ENCODE data around the gene ACSL4. TPM values are rescaled to one million over a fixed set of nuclear protein-coding genes. Genes with fewer than 3 reads are reported as not detected.

Gene ACSL4
- total RNA-seq = 10 to 100 TPM; 17.9 to 68.7 (median 26.6) TPM

GRCh38 chrX:109732807-109733612 lies at the start of gene ACSL4:
Gene ACSL4, minus strand, starts transcription at chrX:109733257. Its CDS starts 49,894 bp downstream, at chrX:109683363.
- no peaks in the 10 kb centered on the region for H3K9me3 ChIP-seq
- peak within 1 kb of the TSS; percentile 54 to 82 (median 63) for H3K4me3 ChIP-seq
- H3K27me3 ChIP-seq = peaks cover 0 to 26% of the 10 kb centered on the region in 2 donors
- peak within 1 kb of the TSS; percentile 73 to 91 (median 86) for H3K27ac ChIP-seq
- DNase-seq (ENCODE audit: low spot score in 2 of 2) = peak; percentile 56 to 65
- peaks cover 0 to 5% (median 0%) of the 10 kb centered on the region in 4 donors for H3K4me1 ChIP-seq
- WGBS, 2 donors = 0 to 47% methylated on average over 7 to 75 of the region's 89 CpGs
- H3K36me3 ChIP-seq = no peaks in the 10 kb centered on the region
- TF ChIP-seq CTCF (IDR thresholded peaks at IDR 0.05) = peak in 1 of 5 experiments; percentile 13
- TF ChIP-seq EP300 (IDR thresholded peaks at IDR 0.05) = peak in 1 of 2 donors; percentile 81
- TF ChIP-seq POLR2A (IDR thresholded peaks at IDR 0.05) = peak; percentile 23 to 80

- no peaks in the 10 kb centered on the region for H3K36me3 ChIP-seq
- WGBS, 2 donors = 92 to 98% methylated on average over 4 of the region's 4 CpGs
- H3K4me3 ChIP-seq = no peak overlapping the region
- TF ChIP-seq EP300 (IDR thresholded peaks at IDR 0.05) = no peak
- no peak for TF ChIP-seq POLR2A (IDR thresholded peaks at IDR 0.05)
- no peak for TF ChIP-seq CTCF (IDR thresholded peaks at IDR 0.05)
- no peak overlapping the region for H3K27ac ChIP-seq
- H3K4me1 ChIP-seq = peaks cover 0 to 10% (median 0%) of the 10 kb centered on the region in 4 donors
- DNase-seq (ENCODE audit: low spot score in 2 of 2) = no peak
- H3K27me3 ChIP-seq = no peaks in the 10 kb centered on the region
- no peaks in the 10 kb centered on the region for H3K9me3 ChIP-seq
These were observed 44.7 kb upstream of the ACSL4 start for GRCh38 chrX:109777749-109778148.

- TF ChIP-seq CTCF (IDR thresholded peaks at IDR 0.05) = no peak
- TF ChIP-seq POLR2A (IDR thresholded peaks at IDR 0.05) = no peak
- no peak for DNase-seq (ENCODE audit: low spot score in 2 of 2)
- 68 to 91% methylated on average over 4 of the region's 4 CpGs for WGBS, 2 donors
These were observed 43.9 kb upstream of the ACSL4 start for GRCh38 chrX:109776986-109777385.

GRCh38 chrX:109776432-109776831 lies 43.4 kb upstream of the ACSL4 start:
- Histone ChIP-seq H3K36me3 (no peaks in the 10 kb centered on the region), H3K27ac (no peak overlapping the region), H3K4me1 (peaks cover 0 to 10% (median 0%) of the 10 kb centered on the region in 4 donors), H3K9me3 (no peaks in the 10 kb centered on the region), H3K4me3 (no peak overlapping the region), H3K27me3 (no peaks in the 10 kb centered on the region)
- no peak for TF ChIP-seq EP300 (IDR thresholded peaks at IDR 0.05)
- TF ChIP-seq POLR2A (IDR thresholded peaks at IDR 0.05) = no peak
- TF ChIP-seq CTCF (IDR thresholded peaks at IDR 0.05) = no peak
- DNase-seq (ENCODE audit: low spot score in 2 of 2) = no peak
- WGBS, 2 donors = 81 to 90% methylated on average over 3 of the region's 3 CpGs

More at GRCh38 chrX:109776986-109777385, 43.9 kb upstream of the ACSL4 start:
- no peaks in the 10 kb centered on the region for H3K36me3 ChIP-seq
- no peak overlapping the region for H3K4me3 ChIP-seq
- no peaks in the 10 kb centered on the region for H3K9me3 ChIP-seq
- peaks cover 0 to 10% (median 0%) of the 10 kb centered on the region in 4 donors for H3K4me1 ChIP-seq
- no peak overlapping the region for H3K27ac ChIP-seq
- H3K27me3 ChIP-seq = no peaks in the 10 kb centered on the region

- WGBS, 2 donors = 51 to 66% methylated on average over 3 of the region's 3 CpGs
- H3K36me3 ChIP-seq = no peaks in the 10 kb centered on the region
- no peak overlapping the region for H3K27ac ChIP-seq
- H3K27me3 ChIP-seq = no peaks in the 10 kb centered on the region
- no peak overlapping the region for H3K4me3 ChIP-seq
- H3K4me1 ChIP-seq = peaks cover 0 to 10% (median 0%) of the 10 kb centered on the region in 4 donors
- peaks cover 0 to 3% (median 0%) of the 10 kb centered on the region in 4 donors for H3K9me3 ChIP-seq
- DNase-seq (ENCODE audit: low spot score in 2 of 2) = no peak
- TF ChIP-seq CTCF (IDR thresholded peaks at IDR 0.05) = no peak
- no peak for TF ChIP-seq POLR2A (IDR thresholded peaks at IDR 0.05)
- TF ChIP-seq EP300 (IDR thresholded peaks at IDR 0.05) = no peak
These were observed 42.3 kb upstream of the ACSL4 start for GRCh38 chrX:109775386-109775785.
